Activated T-cell treated with anti-CD3 and anti-CD28 coated beads for 4 hours (primary cell): ENCODE results near the gene SBF2.

Experiments
- DNase-seq: peaks from one replicate; pipeline ENCODE4 v3.0.0-alpha.2; 2020

SBF2 gene

GRCh38 chr11:9831122-9831521, 462.9 kb downstream of the SBF2 start:
- no peak for DNase-seq

GRCh38 chr11:9827708-9828107, 466.3 kb downstream of the SBF2 start:
- DNase-seq = no peak

GRCh38 chr11:9826390-9826789, 467.6 kb downstream of the SBF2 start:
- no peak for DNase-seq

GRCh38 chr11:9825895-9826294, 468.1 kb downstream of the SBF2 start:
- no peak for DNase-seq

GRCh38 chr11:9825315-9825714, 468.7 kb downstream of the SBF2 start:
- DNase-seq = no peak

DNA sequence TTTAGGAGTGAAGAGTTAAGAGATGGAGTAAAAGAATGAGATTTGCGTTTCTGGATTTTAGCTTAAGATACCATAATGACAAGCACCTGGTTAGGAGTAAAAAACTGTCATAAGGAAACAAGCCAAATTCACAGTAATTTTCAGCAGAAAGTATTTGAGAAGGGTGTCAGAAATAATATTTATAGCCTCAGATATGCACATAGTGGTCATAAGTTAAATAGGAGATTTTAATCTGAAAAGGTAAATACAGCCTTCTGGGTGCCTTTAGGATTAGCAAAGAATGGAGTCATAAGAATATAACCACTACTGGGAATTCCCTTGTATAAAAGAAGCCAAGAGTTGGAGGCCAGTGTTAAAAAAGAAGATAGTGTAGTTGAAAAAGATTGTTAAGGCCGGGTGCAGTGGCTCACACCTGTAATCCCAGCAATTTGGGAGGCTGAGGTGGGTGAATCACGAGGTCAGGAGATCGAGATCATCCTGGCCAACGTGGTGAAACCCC, 470.1 kb downstream of the SBF2 start:
- DNase-seq = no peak

- DNase-seq = no peak
Observed at GRCh38 chr11:9823439-9823838, 470.6 kb downstream of the SBF2 start.

GRCh38 chr11:9821008-9821752, 472.8 kb downstream of the SBF2 start:
- DNase-seq = no peak

DNA sequence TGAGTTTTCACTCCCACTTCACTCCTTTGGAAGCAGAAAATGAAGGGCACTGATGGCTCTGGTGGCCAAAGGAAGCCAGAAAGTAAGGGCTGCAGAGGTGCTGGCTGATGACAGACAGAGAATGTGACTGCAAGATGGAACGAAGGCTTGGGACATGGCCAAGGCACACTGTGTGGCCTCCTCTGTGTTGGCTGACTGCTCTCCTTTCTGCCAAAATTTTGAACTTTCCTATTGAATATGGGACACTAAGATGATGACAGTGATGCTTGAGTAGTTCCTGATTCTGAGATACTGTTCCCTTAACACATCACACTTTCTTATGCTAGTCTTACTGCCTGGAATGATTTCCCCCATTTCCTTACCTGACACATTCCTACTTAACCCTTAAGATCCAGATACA, 473.8 kb downstream of the SBF2 start:
- no peak for DNase-seq

- no peak for DNase-seq
Observed at GRCh38 chr11:9817191-9817590, 476.8 kb downstream of the SBF2 start.

- DNase-seq = no peak
Observed at GRCh38 chr11:9815486-9816136, 478.4 kb downstream of the SBF2 start.

DNA sequence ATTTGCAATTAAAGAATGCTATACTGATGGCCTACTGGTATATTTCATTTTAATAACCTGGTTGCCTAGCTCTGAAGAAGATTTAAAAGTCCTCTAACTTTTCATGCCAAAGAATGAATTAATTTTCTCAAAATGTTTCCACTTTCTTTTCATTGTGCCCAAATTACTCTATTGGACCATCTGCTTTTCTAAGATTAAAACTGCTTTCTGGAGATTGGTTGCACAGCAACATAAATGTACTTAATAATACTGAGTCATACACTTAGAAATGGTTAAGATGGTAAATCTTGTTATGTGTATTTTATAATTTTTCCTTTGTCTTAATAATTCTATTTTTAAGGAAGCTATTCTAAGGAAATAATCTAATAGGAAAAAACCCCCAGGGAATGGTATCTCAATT, 479.9 kb downstream of the SBF2 start:
- DNase-seq = no peak

- DNase-seq = no peak
Observed at GRCh38 chr11:9808943-9809342, 485.1 kb downstream of the SBF2 start.

- no peak for DNase-seq
Observed at GRCh38 chr11:9806946-9807687, 486.9 kb downstream of the SBF2 start.

DNA sequence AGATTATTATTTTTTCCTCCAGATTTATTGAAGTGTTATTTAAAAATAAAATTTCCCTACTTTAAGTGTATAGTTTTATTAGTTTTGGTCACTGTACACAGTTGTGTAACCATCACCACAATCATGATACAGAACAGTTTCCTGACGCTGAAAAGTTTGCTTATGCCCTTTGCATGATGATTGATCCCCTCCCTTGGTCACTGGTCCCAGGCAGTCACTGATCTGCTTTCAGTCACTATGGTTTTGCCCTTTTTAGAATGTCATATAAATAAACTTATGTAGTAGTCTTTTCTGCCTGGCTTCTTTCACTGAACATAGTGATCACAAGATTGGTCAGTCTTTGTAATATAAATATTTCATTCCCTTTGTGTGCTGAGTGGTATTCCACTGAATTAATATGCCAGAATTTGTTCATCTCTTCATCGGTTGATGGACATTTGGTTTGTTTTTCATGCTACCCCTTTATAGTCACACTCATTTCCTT, 489.6 kb downstream of the SBF2 start:
- no peak for DNase-seq

DNA sequence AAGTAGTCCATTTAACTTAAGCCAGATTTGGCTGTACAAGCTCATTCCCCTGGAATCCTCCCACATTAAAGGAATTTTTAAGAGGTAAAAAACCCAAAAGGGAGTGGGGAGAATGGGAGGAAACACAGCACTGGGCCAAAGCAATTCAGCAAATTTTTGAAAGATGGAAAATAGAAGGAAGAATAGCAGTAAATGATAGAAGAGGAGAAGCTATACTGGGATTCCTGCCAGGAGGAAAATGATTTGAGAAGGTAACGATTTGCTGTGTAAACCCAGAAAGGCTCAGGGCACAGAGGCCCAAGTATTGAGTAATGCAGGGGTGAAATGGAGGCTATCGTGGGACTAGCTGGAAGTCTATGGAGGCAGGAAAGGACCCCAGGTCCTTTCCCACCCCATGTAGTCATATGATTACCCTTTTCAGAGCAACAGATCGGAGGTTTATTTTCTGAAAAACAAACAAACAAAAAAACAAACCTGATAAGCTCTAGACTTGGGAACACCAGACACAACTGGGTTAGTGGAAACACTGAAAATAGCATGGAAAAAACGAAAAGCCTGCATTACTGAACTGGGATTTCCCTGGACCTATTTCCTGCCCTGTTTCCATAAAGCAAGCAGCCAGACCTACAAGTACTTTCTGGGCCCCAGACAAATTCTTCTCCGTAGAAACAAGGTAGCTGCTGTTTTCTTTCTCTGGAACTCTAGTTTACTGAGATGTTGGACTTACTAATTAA, 490.2 kb downstream of the SBF2 start:
- no peak for DNase-seq

GRCh38 chr11:9802291-9802861, 491.6 kb downstream of the SBF2 start:
- DNase-seq = no peak

- no peak for DNase-seq
Observed at GRCh38 chr11:9799886-9800285, 494.1 kb downstream of the SBF2 start.

- DNase-seq = no peak
Observed at GRCh38 chr11:9797300-9797699, 496.7 kb downstream of the SBF2 start.

- DNase-seq = no peak
Observed at GRCh38 chr11:9796854-9797253, 497.2 kb downstream of the SBF2 start.

GRCh38 chr11:9796266-9796665, 497.8 kb downstream of the SBF2 start:
- no peak for DNase-seq

DNA sequence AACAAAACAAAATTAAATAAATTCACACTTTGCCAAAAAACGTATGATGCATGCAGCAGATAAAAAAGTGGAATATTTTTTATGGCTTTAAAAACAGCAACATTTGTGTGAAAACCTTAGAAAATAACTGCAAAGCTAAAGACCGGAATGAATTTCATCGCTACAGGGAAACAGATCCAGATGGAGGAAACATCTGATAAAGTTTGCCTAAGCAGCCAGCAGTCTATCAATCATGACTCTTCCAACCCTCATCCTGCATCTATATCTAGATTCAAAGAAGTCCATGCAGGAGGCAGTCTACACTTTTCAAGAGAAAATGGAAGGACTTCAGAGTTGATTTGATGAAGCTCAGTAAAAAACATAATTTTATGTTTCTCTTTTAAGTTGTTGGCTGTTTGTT, 503.3 kb downstream of the SBF2 start:
- no peak for DNase-seq

- DNase-seq = no peak
Observed at GRCh38 chr11:9789910-9790309, 504.1 kb downstream of the SBF2 start.
